ENCODE measurements around the gene ACP7.
"Not testable (repeated sequence)": the region's sequence is repeated elsewhere in the genome, so short reads cannot be mapped to it uniquely, and the experiment has no call there.

ACP7 gene

DNA sequence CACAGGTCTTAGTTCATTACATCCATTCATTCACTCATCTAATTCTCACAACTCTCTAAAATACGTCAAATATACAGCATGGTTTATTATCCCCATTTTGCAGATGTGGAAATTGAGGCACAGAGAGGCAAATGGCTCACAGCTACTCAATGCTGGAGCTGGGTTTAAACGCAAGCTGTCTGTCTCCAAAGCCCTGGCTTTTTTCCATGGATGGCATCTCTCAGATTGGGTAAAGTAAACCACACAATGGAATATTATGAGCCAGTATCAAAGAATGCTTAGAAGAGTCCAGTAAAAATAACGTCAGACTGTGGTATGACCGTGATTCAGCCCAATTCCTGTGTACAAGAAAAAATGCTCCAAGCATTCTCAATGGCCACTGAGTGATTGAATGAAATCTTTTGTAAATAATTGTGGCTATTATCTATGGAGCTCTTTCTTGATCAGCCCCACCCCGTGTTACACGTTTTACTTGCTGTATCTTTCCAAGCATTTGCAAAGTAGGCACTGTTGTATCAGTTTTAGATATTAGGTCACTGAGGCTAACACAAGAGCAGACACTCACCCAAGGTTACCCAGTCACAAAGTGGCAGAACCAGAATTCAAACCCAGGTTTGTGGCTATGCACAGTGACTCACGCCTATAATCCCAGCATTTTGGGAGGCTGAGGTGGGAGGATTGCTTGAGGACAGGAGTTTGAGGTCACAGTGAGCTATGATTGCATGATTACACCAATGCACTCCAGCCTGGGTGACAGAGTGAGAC, 5.5 kb upstream of the ACP7 start:
- DNase-seq, result no peak

DNA sequence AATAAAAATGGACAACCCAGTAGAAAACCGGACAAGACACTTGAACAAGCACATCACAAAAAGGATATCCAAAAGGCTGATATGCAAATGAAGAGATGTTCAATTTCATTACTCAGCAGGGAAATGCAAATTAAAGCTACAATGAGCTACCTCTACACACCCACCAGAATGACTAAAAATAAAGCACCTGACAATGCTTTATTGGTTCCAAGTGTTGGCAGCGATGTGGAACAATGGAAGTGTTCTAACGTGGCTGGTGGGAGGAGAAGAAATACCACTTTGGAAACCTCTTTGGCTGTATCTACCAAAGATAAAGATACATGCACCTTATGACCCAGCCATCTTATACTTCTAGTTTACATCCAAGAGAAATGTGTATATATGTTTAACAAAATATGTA, 3.7 kb upstream of the ACP7 start:
- DNase-seq, result no peak

DNA sequence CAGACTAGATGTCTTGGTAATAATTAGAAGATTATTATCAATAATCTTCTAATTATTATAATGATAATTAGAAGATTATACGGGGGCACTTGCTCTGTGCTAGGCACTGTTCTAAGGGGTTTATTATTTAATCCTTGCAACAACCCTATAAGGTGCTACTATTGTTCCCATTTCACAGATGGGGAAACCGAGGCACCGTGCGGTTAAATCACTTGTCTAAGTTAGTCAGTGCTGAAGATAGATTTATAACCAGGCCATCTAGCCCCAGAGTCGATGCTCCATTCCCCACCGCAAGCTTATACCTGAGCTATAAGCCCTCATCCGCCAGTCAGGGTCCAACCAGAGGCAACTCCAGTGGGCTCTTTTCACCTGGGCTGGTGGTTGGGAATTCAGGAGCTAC, 2.0 kb upstream of the ACP7 start:
- DNase-seq, result no peak

DNA sequence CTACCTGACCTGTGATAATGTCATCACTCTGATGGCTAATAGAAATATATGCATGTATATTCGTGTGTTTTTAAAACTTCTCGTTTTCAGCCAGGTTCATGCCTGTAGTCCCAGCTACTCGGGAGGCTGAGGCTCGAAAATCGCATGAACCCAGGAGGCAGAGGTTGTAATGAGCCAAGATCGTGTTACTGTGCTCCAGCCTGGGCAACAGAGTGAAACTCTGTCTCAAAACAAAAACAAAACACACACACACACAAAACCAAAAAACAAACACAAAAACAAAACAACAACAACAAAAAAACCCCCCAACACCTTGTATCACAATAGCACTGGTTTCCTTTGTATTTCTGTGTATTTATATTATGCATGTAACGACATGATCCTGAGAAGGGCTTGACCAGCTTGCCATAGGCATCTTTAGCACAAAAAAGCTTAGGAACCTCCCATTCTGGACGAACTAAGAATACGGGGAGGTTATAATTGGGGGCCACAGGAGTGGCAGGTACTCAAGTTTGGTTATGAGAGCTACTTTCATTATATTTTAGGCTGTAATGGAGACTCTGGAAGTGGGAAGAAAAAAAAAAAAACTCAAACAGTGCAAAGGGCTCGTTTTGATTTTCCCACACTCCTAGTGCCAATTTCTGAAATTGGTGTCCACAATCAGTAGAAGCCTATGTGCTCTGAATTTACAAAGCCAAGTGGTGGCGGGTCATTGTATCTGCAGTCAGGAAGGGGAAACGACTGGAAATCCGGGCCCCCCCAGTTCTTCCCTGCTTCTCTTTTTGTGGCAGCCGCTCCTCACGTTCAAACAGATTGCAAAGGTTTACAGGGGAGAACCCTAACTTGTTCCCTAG, 1.2 kb upstream of the ACP7 start:
- no peak for DNase-seq

DNA sequence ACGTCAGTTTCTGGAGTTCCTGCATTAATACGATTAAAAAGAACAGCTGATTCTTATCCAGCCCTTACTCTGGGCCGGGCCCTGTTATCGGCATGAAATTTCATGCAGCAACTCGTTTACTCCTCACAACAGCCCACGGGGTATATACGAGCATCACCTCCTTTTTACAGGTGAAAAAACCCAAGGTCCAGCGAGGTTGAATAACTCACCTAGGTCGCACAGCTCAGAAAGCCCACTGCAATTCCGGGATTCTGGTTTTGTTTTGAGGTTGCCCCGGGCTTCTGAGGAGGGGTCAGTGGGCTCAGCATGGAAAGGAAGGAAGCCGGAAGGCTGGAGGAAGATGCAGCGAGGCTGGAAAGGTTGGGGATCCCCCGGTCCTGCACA, 577 bp upstream of the ACP7 start:
- no peak for DNase-seq

DNA sequence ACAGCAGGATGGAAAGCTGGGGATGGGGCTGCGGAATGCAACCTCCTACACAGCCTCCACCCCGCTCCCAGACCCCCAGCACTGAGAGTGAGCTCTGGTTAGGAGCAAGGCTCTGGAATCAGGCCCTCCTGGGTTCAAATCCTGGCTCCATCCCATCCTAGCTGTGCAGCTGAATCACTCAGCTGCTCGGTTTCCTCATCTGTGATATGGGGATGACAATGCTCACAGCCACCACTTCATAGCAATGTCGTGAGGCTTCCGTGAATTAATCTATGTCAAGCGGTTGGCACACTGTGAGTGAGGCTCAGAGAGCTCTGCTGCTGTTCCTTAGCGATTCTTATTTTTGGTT, 538 bp downstream of the ACP7 start:
- DNase-seq, result no peak

DNA sequence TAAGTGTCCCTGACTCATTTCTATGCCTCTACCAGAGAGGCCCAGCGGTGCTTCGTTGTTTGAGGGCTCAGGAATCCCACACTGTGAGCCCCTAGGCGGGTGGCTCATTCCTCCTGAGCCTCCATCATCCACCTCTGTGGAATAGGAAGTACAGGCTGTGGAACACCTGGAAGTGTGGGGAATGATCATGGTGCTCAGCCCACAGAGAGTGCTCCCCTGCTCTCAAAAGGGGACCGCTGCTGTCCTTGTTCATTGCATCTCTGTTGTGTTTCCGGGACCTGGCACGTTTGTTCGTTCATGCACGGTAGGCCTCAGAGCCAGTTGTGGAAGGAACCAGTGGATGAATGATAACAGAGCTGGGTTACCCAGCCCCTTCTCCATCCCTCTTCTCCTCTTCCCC, 1.2 kb downstream of the ACP7 start:
- no peak for DNase-seq

DNA sequence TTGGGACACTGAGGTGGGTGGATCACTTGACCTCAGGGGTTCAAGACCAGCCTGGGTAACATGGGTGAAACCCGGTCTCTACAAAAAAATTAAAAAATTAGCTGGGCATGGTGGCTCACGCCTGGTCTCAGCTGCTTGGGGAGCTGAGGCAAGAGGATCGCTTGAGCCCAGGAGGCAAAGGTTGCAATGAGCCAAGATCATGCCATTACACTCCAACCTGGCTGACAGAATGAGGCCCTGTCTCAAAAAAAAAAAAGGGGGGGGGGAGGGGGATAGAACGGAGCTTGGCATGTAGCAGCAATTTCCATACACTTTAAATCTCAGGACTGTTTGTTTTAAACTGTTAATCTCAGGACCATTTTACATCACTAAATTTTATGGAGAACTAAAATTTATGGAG, 2.2 kb downstream of the ACP7 start:
- DNase-seq, result no peak

DNA sequence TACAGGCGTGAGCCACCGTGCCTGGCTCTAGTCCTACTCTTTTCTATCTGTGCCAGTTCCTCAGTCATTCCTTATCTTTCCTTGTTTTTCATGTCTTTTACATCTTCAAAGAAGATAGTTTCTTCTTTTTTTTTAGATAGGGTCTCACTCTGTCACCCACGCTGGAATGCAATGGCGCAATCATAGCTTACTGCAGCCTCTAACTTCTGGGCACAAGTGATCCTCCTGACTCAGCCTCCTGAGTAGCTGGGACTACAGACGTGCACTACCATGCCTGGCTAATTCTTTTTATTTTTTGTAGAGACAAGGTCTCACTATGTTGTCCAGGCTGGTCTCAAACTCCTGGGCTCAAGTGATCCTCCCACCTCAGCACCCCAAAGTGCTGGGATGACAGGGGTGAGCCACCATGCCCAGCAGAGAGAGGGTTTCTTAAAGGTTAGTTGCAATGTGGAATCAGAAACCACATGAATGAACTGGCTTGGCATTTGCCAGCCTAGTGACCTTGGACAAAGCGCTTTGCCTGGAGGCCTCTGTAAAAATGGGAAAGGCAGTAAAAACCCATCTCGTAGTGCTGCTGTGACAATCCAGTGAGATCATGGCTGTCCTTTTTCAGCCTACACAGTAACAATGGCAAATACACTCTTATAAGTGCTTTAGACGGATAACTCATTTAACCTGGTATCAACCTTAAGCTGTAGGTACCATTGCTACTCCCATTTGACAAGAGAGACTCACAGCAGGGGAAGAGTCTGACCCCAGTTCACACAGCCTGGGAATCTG, 3.9 kb downstream of the ACP7 start:
- no peak for DNase-seq

DNA sequence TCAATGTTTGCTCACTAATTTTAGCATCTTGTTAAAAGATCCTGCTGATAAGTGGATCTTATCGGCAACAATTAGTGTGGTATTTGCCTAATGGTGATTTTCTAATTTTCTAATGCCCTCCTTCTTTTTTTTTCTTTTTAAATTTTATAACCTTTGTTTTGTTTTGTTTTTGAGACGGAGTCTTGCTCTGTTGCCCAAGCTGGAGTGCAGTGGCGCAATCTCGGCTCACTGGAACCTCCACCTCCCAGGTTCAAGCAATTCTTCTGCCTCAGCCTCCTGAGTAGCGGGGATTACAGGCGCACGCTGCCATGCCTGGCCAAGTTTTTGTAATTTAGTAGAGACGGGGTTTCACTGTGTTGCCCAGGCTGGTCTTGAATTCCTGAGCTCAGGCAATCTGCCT, 5.8 kb downstream of the ACP7 start:
- not testable (repeated sequence) for DNase-seq

DNA sequence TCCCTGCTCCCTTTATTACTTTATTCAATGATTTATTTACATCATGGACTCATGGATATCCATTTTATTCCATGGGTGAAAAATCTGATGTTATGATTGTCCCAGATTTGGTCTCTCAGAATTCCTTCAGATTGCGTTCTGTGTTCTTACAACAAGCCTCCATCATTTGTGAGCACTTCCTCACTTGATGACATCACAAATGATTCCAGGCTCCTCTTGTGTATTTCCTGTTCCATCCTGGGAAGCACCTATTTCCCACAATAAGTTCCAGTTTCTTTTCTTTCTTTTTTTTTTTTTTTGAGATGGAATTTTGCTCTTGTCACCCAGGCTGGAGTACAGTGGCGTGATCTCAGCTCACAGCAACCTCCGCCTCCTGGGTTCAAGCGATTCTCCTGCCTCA, 6.7 kb downstream of the ACP7 start:
- no peak for DNase-seq

DNA sequence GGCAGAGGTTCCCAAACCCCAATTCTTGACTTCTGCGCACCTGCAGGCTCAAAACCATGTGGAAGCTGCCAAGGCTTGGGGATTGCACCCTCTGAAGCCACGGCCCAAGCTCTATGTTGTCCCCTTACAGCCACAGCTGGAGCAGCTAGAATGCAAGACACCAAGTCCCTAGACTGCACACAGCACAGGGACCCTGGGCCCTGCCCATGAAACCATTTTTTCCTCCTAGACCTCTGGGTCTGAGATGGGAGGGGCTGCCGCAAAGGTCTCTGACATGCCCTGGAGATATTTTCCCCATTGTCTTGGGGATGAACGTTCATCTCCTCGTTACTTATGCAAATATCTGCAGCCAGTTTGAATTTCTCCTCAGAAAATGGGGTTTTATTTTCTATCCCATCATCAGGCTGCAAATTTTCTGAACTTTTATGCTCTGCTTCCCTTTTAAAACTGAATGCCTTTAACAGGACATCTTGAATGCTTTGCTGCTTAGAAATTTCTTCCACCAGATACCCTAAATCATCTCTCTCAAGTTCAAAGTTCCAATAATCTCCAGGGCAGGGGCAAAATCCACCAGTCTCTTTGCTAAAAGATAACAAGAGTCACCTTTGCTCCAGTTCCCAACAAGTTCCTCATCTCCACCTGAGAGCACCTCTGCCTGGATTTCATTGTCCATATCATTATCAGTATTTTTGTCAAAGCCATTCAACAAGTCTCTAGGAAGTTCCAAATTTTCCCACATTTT, 11.8 kb downstream of the ACP7 start:
- not testable (repeated sequence) for DNase-seq

DNA sequence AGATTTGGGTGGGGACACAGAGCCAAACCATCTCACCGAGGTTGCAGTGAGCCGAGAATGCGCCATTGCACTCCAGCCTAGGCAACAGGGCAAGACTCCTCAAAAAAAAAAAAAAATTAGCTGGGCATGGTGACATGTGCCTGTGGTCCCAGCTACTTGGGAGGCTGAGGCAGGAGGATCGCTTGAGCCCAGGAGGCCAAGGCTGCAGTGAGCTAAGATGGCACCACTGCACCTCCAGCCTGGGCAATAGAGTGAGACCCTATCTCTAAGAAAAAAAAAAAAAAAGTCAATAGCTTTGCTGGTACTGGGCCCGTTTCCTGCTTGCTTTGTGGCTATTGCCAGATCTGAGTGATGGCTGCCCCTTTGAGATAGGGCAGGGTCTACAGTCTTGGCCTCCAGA, 13.1 kb downstream of the ACP7 start:
- DNase-seq, result no peak

DNA sequence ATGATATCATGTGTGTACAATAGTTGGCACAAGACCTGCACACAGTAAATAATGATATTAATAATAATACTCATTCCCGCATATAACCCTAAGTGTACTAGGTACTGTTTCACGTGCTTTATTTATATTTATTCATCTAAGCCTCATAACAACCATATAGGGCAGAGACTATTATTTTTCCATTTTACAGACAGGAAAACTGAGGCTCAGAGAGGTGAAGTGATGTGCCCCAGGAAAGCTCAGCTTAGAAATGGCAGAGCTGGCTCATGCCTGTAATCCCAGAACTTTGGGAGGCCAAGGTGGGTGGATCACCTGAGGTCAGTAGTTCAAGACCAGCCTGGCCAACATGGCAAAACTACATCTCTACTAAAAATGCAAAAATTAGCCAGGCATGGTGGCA, 13.6 kb downstream of the ACP7 start:
- DNase-seq, result no peak

DNA sequence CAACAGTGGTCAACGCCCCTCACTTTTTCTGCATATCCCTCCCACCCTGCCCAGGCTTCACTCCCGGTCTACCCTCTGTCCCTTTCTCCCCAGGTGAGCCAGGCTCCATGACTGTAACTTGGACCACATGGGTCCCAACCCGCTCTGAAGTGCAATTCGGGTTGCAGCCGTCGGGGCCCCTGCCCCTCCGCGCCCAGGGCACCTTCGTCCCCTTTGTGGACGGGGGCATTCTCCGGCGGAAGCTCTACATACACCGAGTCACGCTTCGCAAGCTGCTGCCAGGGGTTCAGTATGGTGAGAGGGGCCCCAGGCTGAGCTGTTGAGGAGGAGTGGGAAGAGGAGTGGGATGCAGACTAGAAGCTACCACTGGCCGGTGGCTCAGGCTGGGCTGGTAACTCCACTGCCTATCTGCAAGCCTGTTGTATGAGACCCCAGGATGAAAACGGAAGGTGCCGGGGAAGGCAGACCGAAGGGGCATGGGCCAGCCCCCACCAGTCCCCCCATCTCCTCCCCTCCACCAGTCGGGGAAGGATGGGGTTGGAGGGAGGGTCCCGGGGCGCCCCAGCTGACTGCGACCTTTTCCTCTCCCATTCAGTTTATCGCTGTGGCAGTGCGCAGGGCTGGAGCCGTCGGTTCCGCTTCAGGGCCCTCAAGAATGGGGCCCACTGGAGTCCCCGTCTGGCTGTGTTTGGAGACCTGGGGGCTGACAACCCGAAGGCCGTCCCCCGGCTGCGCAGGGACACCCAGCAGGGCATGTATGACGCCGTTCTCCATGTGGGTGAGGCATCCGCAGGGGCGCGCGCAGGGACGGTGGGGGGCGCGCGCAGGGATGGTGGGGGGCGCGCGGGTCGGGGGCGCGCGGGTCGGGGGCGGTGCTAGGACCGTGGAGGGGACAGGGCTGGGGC, 14.4 kb downstream of the ACP7 start:
- no peak for DNase-seq

DNA sequence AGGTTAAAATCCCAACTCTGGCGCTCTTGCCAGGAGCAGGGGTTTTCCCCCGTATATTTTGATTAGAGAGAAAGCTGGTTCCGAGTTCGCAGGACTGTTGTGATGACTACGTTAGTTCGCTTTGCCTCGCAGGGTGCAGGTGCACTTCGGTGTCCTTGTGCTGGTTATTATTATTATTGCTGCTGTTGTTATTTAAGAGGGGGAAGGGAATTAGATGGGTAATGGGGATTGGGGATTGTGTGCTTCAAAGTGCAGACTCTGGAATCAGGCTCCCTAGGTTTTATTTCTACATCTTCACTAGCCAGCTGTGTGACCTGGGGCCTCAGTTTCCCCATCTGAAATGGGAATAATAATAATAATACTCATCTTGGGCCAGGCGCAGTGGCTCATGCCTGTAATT, 15.2 kb downstream of the ACP7 start:
- no peak for DNase-seq

DNA sequence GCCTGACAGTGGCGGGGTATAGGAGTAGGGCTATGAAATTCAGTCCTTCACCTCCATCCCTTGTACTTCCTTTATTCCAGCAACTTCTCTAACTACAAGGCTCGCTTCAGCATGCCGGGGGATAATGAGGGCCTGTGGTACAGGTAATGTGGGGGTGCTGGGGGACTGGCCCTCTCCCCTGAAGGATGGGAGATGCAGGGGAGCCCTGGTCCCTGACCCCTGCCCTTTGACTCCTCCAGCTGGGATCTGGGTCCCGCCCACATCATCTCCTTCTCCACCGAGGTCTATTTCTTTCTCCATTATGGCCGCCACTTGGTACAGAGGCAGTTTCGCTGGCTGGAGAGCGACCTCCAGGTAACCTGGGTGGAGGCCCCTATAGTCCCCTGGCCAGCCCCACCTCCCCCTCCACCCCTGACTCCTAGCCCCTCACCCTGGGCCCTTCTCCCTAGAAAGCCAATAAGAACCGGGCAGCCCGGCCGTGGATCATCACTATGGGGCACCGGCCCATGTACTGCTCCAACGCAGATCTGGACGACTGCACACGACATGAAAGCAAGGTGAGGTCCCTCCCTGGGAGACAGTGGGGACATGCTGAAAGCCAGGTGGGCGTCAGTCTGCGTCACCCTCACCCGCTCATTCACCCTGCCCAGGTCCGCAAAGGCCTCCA, 16.5 kb downstream of the ACP7 start:
- no peak for DNase-seq

DNA sequence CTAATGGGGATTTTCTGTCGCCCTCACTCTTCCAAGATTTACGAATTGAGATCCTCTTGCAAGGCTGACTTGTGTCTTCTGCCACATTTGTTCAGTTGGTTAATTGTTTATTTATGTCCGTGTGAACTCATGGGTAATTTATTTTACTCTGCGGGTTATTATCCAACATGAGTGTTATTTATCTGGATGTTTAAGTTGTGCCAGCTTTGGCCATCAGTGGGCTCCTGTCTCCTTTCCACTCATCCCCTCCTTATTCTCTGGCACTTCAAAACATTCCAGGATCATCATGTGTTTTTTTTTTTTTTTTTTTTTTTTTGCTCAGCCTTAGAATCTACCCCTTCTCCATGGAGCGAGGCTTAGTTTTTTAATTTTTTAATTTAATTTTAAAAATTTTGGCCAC, 19.0 kb downstream of the ACP7 start:
- no peak for DNase-seq

DNA sequence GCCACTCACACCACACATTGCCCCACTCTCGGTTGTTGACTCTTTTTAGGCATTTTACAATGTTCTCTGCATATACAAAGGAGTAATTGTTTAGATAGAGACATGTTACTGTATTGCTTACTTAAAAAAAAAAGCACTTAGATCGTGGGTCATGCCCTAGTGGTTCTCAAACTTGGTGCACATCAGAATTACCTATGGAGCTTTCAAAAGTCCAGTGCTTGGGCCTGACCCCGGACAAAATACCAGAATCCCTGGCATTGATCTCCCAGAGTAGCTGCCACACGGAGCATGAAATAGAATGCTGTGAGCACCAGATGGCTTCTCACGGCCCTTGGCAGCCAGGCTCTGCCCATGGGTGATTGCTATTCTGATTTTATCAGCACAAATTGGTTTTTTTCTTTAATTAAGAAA, 20.0 kb downstream of the ACP7 start:
- no peak for DNase-seq

DNA sequence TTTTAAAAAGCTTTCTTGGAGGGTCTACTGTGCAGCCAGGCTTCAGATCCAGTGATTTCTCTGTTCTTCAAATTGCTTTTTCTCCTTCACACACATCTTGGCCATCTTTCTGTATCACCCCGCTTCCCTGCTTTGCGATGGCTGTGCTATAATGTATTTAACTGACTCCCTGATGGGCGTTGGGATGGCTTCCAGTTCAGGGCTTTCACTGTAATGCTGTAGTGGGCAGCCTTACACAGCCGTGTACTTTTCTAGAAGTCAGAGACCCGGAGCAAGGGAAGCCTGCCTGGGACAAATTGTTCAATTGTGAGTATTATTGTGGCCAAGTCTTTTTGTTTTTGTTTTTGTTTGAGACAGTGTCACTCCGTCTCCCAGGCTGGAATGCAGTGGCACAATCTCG, 22.0 kb downstream of the ACP7 start:
- no peak for DNase-seq

DNA sequence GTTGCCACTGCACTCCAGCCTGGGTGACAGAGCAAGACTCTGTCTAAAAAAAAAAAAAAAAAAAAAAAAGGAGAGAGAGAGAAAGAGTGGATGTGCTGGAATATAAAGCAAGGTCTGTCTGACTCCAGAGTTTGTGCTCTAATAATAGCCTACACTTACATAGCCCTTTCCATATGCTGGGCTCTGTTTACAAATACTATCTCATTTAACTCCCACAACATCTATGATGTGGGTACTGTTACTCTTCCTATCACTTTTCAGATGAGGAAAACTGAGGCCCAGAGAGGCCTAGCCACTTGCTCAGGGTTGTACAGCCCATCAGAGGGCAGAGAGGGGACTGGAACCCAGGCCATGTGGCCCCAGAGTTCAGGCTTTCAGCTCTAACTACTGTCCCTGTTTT, 25.5 kb downstream of the ACP7 start:
- DNase-seq, result no peak
